Suppressor macrophage treated with lipopolysaccharide for 1 hour (primary cell): ENCODE results near the gene MEGF11.
"Not testable (repeated sequence)": the region's sequence is repeated elsewhere in the genome, so short reads cannot be mapped to it uniquely, and the experiment has no call there.

Experiments used
- DNase-seq, 3 donors: peaks; one replicate each; pipeline ENCODE4 v3.0.0-alpha.2; 2020 to 2022

Gene MEGF11

DNA sequence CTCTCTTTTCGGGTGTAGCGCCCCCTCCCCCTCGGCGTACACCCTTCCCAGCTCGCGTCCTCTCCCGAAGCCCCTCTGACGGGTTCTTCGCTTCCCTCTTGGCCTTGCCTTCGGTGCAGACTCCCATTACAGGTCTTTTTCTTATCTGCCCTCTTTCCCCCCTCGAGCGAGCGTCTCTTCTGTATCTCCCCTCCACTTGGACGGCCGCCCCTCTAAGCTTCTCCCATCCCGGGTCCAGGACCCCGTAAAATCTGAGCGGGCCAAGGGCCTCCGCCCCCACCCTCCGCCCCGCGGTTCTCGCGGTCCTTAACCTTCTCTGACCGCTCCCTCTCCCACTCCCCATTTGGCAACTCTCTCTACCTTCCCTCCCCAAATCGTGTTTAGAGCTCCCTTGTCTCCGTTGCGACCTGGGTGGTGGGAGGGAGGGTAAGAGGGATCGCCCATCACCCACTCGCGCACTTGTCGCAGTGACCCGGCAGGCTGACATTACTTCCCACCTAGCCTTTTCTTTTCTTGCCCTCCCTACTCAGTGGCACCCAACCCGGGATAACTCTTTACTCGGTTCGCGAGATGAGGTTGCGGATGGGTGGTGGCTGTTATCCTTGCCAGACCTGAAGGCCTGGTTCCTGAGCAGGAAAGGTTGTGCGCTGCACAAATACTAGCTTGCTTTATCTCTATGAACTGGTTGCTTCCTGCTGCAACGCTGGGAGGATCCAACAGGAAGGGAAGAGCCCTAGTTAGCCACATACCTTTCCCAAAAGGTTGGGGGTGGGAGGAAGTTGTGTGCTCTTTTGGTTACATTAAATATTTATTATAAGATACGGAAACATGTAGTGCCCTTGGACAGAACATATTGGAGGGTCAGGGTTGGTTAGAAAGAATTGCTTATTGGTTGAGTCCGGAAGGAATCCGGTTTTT, 383.3 kb downstream of the MEGF11 start:
- peak in 2 of 3 donors; percentile 17 to 33 for DNase-seq

- peak; percentile 98 to 99 (median 98) for DNase-seq
These were observed 384.2 kb downstream of the MEGF11 start, which contains the start of gene RAB11A for GRCh38 chr15:65869126-65869953. Gene RAB11A (plus strand): TSS chr15:65869491. CDS start chr15:65869586, 95 bp downstream.

- DNase-seq, result peak in 1 of 3 donors; percentile 87
These were observed 384.9 kb downstream of the MEGF11 start for GRCh38 chr15:65868546-65869125.

DNA sequence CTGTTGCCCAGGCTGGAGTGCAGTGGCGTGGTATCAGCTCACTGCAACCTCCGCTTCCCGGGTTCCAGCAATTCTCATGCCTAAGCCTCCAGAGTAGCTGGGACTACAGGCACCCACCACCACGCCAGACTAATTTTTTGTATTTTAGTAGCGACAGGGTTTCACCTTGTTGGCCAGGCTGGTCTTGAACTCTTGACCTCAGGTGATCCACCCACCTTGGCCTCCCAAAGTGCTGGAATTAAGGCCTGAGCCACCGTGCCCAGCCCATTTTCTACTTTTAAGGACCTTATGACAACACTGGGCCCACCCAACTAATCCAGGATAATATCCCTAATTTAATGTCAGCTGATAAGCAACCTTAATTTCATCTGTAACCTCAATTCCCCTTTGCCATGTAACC, 385.6 kb downstream of the MEGF11 start:
- not testable (repeated sequence) for DNase-seq

DNA sequence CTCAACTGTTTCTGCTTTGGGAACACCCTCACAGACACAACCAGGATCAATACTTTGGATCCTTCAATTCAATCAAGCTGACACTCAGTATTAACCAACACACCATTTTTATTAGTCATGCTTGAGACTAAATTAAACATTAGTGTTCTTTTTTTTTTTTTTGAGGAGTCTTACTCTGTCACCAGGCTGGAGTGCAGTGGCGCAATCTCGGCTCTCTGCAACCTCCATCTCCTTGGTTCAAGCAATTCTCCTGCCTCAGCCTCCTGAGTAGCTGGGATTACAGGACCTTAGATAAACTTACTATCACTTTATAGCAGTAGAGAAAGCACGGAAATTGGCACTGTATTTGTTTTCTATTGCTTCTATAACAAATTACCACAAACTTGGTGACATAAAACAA, 386.3 kb downstream of the MEGF11 start:
- DNase-seq, result peak in 2 of 3 donors; percentile 24 to 47

- DNase-seq, result no peak
These were observed 390.4 kb downstream of the MEGF11 start for GRCh38 chr15:65863106-65863505.

GRCh38 chr15:65862682-65863081, 390.9 kb downstream of the MEGF11 start:
- DNase-seq, result peak; percentile 85 to 86 (median 85)

DNA sequence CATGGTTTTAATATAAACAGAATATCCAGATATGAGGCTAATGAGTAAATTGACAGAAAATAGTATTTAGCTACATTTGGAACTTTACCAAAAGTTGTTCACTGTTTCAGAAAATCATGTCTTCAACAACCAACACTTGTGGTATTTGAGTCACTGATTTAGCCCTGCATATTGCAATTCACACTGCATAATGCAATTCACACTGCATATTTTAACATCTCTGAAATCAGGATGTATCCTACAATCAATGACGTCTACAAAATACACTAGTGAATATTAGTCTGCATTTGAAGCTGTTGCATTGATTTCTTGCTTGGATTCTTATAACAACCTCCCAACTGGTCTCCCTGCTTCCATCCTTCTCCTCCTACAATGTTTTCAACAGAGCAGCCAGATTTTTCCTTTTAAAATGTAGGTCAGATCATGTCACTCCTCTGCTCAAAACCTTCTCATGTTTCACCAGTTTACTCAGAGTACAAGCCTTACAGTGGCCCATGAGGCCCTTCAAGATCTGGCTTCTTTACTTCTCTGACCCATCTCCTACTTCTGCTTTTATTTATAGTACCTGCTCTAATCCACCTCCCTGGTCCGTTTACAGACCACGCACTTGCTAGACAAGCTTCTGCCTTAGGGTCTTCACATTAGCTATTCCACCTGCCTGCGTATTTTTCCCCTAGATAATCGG, 395.7 kb downstream of the MEGF11 start:
- no peak for DNase-seq

GRCh38 chr15:65856821-65857455, 396.6 kb downstream of the MEGF11 start:
- peak; percentile 75 to 91 (median 84) for DNase-seq

DNA sequence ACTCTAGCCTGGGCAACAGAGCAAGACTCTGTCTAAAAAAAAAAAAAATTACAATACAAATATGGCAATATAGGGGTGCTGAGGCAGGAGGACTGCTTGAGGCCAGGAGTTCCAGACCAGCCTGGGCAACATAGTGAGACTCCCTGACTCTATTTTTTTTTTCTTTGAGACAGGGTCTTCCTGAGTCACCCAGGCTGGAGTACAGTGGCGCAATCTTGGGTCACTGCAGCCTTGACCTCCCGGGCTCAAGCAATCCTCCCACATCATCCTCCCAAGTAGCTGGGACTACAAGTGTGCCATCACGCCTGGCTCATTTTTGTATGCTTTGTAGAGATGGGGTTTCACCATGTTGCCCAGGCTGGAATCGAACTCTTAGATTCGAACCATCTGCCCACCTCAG, 401.6 kb downstream of the MEGF11 start:
- DNase-seq, result peak; percentile 18 to 26 (median 22)

- no peak for DNase-seq
These were observed 405.6 kb downstream of the MEGF11 start for GRCh38 chr15:65847989-65848388.

- DNase-seq, result no peak
These were observed 407.6 kb downstream of the MEGF11 start for GRCh38 chr15:65845826-65846519.
